ENCODE data around the gene LHFPL5.

The LHFPL5 gene

DNA sequence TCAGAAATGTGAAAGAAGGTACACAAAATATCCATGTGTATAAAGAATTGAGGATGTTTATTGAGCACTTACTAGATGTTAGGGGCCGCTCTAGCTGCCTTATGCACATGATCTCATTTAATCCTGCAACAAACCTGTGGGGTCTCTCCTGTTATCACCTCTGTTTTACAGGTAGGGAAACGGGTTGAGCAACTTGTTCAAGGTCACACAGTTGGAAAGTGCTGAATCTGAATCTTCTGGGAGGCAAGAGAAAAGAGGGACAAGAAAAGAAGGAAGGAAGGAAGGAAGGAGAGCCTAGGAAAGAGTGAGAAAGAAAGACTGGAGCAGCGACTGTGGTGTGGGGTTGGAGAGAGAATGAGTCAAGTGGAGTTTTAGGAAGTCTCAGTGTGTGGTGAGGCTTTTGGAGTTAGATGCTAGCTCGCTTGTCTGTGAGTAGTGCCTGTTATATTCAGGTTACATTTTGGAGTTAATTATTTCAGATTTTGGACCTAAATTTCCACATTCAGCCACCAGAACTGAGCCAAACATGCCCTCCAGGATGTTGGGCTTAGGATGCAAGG is 16.6 kb upstream of the LHFPL5 start:
- FAIRE-seq = no peak
- DNase-seq (ENCODE audit: extremely low spot score, insufficient read length, low read depth) = no peak

GRCh38 chr6:35790683-35791082 is 14.5 kb upstream of the LHFPL5 start:
- FAIRE-seq (no peak), DNase-seq (ENCODE audit: extremely low spot score, insufficient read length, low read depth) (no peak)

GRCh38 chr6:35794536-35795452 is 10.4 kb upstream of the LHFPL5 start:
- FAIRE-seq = no peak
- no peak for DNase-seq (ENCODE audit: extremely low spot score, insufficient read length, low read depth)

GRCh38 chr6:35795453-35796071 is 9.6 kb upstream of the LHFPL5 start:
- DNase-seq (ENCODE audit: extremely low spot score, insufficient read length, low read depth) (no peak), FAIRE-seq (no peak)

DNA sequence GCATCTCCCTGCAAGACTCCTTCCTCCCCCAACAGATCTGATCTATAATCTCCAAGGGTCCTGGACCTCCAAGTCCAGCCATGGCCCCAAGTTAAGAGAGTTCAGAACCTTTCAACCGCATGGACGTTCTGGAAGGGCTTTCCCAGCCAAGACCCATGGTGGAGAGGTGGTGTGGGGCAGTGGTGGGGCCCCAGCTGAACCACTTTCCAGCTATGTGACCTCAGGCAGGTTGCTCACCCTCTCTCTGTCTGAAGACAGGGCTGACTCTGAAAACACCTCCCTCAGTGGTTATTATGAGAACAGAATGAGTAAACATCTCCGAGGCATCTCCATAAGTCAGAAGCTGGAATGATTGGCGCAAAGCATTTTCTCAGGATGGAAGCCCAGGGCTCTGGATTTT is 8.9 kb upstream of the LHFPL5 start:
- no peak for FAIRE-seq

DNA sequence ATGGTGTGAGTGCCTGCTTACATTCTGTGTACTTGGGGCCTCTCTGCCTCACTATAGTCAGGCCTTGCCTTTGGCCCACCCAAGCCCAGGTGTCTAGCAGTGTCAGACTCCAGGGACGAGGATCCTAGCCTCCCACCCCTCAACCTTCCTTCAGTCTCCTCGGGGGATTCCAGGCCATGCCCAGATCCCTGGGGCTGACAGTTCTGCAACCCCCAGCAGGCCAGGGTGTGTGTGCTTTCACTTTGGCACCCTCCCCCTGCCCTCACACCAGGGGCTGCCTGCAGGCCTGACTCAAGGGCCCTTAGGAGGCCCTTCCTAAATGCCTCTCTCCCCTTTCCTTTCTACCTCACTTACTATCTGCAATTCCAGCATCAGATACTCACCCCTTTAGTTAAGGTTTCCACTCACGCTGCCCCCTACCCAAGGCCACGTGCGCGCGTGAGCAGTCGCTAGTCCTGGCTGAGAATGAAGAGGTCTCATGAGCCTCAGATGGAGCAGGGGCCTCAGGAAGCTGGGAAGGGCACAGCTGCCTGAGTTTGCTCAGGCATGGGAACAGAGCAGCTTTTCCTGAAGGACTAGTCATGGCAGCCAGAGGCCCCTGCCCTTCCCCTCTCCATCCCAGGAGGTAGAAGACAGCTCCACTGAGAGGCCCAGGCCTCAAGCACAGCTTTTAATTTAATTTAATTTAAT is 7.2 kb upstream of the LHFPL5 start:
- no peak for FAIRE-seq
- no peak for DNase-seq (ENCODE audit: extremely low spot score, insufficient read length, low read depth)

More for the DNA sequence above, 8.9 kb upstream of the LHFPL5 start:
- no peak for DNase-seq (ENCODE audit: extremely low spot score, insufficient read length, low read depth)

DNA sequence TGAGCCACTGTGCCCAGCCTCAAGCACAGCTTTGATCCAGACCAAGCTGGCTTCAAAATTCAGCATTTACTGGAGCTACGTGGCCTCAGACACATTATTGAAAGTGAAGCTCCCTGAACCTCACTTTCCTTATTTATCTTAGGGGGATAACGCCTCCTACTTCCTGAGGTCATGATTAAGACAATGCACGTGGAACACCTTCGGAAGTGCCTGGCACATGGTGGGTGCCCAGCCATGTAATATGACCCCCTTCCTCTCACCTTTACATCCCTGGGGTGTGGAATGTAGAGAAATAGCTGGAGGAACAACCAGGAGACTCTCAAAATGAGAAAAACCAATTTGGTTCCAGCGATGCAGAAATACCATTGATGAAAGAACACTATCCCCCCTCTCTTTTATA is 6.4 kb upstream of the LHFPL5 start:
- FAIRE-seq = no peak
- no peak for DNase-seq (ENCODE audit: extremely low spot score, insufficient read length, low read depth)

- DNase-seq (ENCODE audit: extremely low spot score, insufficient read length, low read depth) (no peak), FAIRE-seq (no peak)
Observed at GRCh38 chr6:35801148-35801547, 4.0 kb upstream of the LHFPL5 start.

GRCh38 chr6:35808688-35809087 is 3.5 kb downstream of the LHFPL5 start:
- no peak for FAIRE-seq
- DNase-seq (ENCODE audit: extremely low spot score, insufficient read length, low read depth) = no peak

DNA sequence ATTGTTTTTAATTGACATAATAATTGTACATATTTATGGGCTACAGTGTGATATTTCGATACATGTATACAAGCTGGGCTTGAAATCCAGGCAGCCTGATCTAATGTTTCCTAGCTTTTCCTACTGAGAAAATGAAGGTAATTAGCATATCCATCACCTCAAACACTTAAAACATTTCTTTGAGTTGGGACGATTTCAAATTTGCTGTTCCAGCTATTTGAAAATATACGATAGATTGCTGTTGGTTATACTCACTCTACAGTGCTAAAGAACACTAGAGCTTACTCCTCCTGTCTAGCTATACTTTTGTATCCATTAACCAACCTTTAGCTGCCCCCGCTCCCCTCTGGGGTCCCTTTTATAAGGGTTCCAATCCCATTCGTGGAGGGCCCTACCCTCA is 4.7 kb downstream of the LHFPL5 start:
- FAIRE-seq (no peak), DNase-seq (ENCODE audit: extremely low spot score, insufficient read length, low read depth) (no peak)

GRCh38 chr6:35810971-35811698 is 6.0 kb downstream of the LHFPL5 start:
- DNase-seq (ENCODE audit: extremely low spot score, insufficient read length, low read depth) (no peak), FAIRE-seq (no peak)

GRCh38 chr6:35811699-35811995 is 6.5 kb downstream of the LHFPL5 start:
- FAIRE-seq = no peak
- no peak for DNase-seq (ENCODE audit: extremely low spot score, insufficient read length, low read depth)

DNA sequence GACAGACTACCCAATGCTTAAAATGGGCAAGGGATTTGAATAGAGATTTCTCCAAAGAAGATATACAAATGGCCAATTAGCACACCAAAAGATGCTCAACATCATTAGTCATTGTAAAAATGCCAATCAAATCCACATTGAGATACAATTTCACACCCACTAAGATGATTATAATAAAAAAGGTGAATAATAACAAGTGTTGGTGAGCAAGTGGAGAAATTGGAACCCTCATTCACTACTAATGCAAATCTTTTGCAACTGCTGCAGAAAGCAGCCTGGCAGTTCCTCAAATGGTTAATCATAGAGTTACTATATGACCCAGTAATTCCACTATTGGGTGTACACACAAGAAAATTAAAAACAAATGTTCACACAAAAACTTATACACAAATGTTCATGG is 12.4 kb downstream of the LHFPL5 start:
- no peak for DNase-seq (ENCODE audit: extremely low spot score, insufficient read length, low read depth)
- FAIRE-seq = no peak

DNA sequence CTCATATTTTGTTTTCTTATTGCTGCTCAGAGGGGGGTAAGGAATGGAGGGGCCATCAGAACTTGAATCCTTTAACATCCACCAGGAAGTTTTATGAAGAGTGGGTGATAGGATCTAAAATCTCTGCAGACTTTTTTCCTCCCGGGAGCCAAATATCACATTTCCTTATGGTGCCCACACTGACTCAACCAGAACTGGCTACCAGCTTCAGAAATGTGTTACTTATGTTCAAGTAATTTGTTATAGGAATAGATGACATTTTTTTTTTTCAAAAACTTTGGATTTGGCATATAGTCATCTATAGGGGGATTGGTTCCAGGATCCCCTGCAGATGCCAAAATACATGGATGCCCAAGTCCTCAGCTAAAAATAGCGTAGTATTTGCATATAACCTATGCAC is 18.4 kb downstream of the LHFPL5 start:
- FAIRE-seq = no peak
- DNase-seq (ENCODE audit: extremely low spot score, insufficient read length, low read depth) = no peak

GRCh38 chr6:35824552-35825192 is 19.5 kb downstream of the LHFPL5 start:
- DNase-seq (ENCODE audit: extremely low spot score, insufficient read length, low read depth) (no peak), FAIRE-seq (no peak)

GRCh38 chr6:35829306-35829705 is 24.2 kb downstream of the LHFPL5 start:
- no peak for DNase-seq (ENCODE audit: extremely low spot score, insufficient read length, low read depth)
- FAIRE-seq = no peak

GRCh38 chr6:35831257-35832007 is 26.3 kb downstream of the LHFPL5 start:
- DNase-seq (ENCODE audit: extremely low spot score, insufficient read length, low read depth) (no peak), FAIRE-seq (no peak)

GRCh38 chr6:35833536-35833935 is 28.4 kb downstream of the LHFPL5 start:
- DNase-seq (ENCODE audit: extremely low spot score, insufficient read length, low read depth) = no peak
- no peak for FAIRE-seq

- DNase-seq (ENCODE audit: extremely low spot score, insufficient read length, low read depth) (no peak), FAIRE-seq (no peak)
Observed at GRCh38 chr6:35839019-35839418, 33.9 kb downstream of the LHFPL5 start.
